Transverse colon (tissue), 4 donors: ENCODE data around the gene ACACA.

Source experiments
- CTCF ChIP-seq, 5 experiments: fragments of 200-600 bp in 3 of 5; fragments of 450-650 bp in 2 of 5; sonication (generic) in 3 of 5; IDR thresholded peaks; 1 replicate in 2 of 5; 2 replicates in 3 of 5; pipeline ENCODE4 v1.5.1; 2016 to 2017; ENCODE audit warnings: antibody characterized with exemption in 5 of 5, inconsistent platforms in 3 of 5, mild to moderate bottlenecking in 2 of 5, moderate library complexity in 1 of 5
- EP300 ChIP-seq: sonication (generic); formaldehyde crosslinking; IDR thresholded peaks from one replicate; pipeline ENCODE4 v1.6.1; 2017; ENCODE audit warnings: antibody characterized with exemption, low read depth
- POLR2A ChIP-seq: fragments of 450-650 bp; IDR thresholded peaks from one replicate; pipeline ENCODE4 v1.6.1; 2016; ENCODE audit warnings: antibody characterized with exemption, mild to moderate bottlenecking, moderate library complexity
- POLR2AphosphoS5 ChIP-seq, 3 donors: sonication (generic); formaldehyde crosslinking; IDR thresholded peaks; one replicate each; pipeline ENCODE4 v1.6.1; 2016; ENCODE audit warnings: antibody characterized with exemption in 3 of 3

GRCh38 chr17:37079065-37079708 is 327.4 kb downstream of the ACACA start:
- TF ChIP-seq CTCF (IDR thresholded peaks at IDR 0.05) = no peak
- no peak for TF ChIP-seq EP300
- no peak for TF ChIP-seq POLR2A
- no peak for TF ChIP-seq POLR2AphosphoS5 (IDR thresholded peaks at IDR 0.05)
